Activated T-cell treated with anti-CD3 and anti-CD28 coated beads, Interleukin-2, amount 50 U/mL, for 72 hours (primary cell): ENCODE data around the gene UBL5. TPM values are rescaled to one million over a fixed set of nuclear protein-coding genes. Genes with fewer than 3 reads are reported as not detected.
"Not testable (repeated sequence)": the region's sequence is repeated elsewhere in the genome, so short reads cannot be mapped to it uniquely, and the experiment has no call there.

Experiments
- ATAC-seq, 2 donors: fragments of 150-1000 bp; cut with Tn5 transposase; replicated peaks in 1 of 2; 2 replicates each; pipeline ENCODE4 v1.10.0; 2021; ENCODE audit warnings: moderate library complexity in 2 of 2, mild to moderate bottlenecking in 1 of 2
- DNase-seq, 2 donors: peaks; one replicate each; pipeline ENCODE4 v3.0.0; 2021 to 2022; ENCODE audit warnings: mixed read lengths in 1 of 2
- H3K27ac Mint-ChIP-seq: one replicate; pipeline ENCODE4 v1.8.0; 2022; ENCODE audit warnings: mild to moderate bottlenecking, moderate library complexity, mixed read lengths
- H3K27me3 Mint-ChIP-seq: one replicate; pipeline ENCODE4 v1.8.0; 2022; ENCODE audit warnings: low read depth, mixed read lengths
- H3K36me3 Mint-ChIP-seq, 2 donors: one replicate each; pipeline ENCODE4 v1.8.0; 2022; ENCODE audit warnings: mixed read lengths in 2 of 2, mild to moderate bottlenecking in 1 of 2; ENCODE audit not compliant: insufficient read depth in 2 of 2
- H3K4me1 Mint-ChIP-seq: one replicate; pipeline ENCODE4 v1.8.0; 2022; ENCODE audit warnings: low read depth, mixed read lengths
- H3K4me3 Mint-ChIP-seq, 2 donors: one replicate each; pipeline ENCODE4 v1.8.0; 2022; ENCODE audit warnings: mild to moderate bottlenecking in 2 of 2, mixed read lengths in 2 of 2, moderate library complexity in 2 of 2
- H3K9me3 Mint-ChIP-seq, 2 donors: one replicate each; pipeline ENCODE4 v1.8.0; 2022; ENCODE audit warnings: mixed read lengths in 2 of 2
- total RNA-seq, 2 donors: library from RNA; stranded (reverse); gene quantifications; one replicate each; pipeline ENCODE4 v1.2.3, GENCODE V29; 2022

UBL5 gene
- total RNA-seq, 2 donors from 2014 or later: 167 to 171 TPM

GRCh38 chr19:9823816-9824215 lies 3.9 kb upstream of the UBL5 start:
- Mint-ChIP-seq H3K36me3 (peaks cover 4% of the 10 kb centered on the region in 2 donors), H3K27me3 (no peaks in the 10 kb centered on the region), H3K27ac (no peak overlapping the region), H3K4me1 (peaks cover 27% of the 10 kb centered on the region), H3K9me3 (no peaks in the 10 kb centered on the region), H3K4me3 (no peak overlapping the region)
- DNase-seq (no peak), ATAC-seq (no peak)

DNA sequence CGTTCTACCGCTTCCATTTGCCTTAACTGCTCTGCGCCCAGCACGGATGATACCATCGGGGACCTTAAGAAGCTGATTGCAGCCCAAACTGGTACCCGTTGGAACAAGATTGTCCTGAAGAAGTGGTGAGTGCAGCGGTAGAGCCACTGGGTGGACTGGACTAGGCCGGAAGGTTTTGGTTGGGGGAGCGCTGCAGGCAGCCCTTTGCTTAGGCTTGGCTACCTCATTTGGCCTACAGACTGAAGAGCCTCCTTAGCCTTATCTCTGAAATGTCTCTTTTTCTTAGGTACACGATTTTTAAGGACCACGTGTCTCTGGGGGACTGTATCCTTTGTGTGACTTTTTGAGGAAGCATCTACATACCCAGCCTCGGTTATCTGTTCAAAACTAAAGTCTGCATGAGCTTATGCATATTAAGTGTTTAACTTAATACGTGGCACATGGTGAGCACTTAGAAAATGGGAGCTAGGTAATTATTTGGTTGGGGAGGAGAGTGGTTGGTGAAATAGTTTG lies 889 bp downstream of the UBL5 start:
- Mint-ChIP-seq H3K36me3 (peaks cover 4 to 6% of the 10 kb centered on the region in 2 donors), H3K4me3 (peak overlapping the region; percentile 97 to 98), H3K9me3 (no peaks in the 10 kb centered on the region), H3K27ac (peak overlapping the region; percentile 60), H3K4me1 (peaks cover 29% of the 10 kb centered on the region), H3K27me3 (no peaks in the 10 kb centered on the region)
- ATAC-seq (no peak), DNase-seq (no peak)

- H3K4me3 Mint-ChIP-seq: peak overlapping the region; percentile 91 to 94
- H3K27me3 Mint-ChIP-seq: no peaks in the 10 kb centered on the region
- DNase-seq (no peak), ATAC-seq (no peak)
- H3K36me3 Mint-ChIP-seq: peaks cover 0 to 2% of the 10 kb centered on the region in 2 donors
- H3K9me3 Mint-ChIP-seq: no peaks in the 10 kb centered on the region
- peaks cover 20% of the 10 kb centered on the region for H3K4me1 Mint-ChIP-seq
- peak overlapping the region; percentile 41 for H3K27ac Mint-ChIP-seq
Measured at GRCh38 chr19:9834307-9834725, 6.6 kb downstream of the UBL5 start.

DNA sequence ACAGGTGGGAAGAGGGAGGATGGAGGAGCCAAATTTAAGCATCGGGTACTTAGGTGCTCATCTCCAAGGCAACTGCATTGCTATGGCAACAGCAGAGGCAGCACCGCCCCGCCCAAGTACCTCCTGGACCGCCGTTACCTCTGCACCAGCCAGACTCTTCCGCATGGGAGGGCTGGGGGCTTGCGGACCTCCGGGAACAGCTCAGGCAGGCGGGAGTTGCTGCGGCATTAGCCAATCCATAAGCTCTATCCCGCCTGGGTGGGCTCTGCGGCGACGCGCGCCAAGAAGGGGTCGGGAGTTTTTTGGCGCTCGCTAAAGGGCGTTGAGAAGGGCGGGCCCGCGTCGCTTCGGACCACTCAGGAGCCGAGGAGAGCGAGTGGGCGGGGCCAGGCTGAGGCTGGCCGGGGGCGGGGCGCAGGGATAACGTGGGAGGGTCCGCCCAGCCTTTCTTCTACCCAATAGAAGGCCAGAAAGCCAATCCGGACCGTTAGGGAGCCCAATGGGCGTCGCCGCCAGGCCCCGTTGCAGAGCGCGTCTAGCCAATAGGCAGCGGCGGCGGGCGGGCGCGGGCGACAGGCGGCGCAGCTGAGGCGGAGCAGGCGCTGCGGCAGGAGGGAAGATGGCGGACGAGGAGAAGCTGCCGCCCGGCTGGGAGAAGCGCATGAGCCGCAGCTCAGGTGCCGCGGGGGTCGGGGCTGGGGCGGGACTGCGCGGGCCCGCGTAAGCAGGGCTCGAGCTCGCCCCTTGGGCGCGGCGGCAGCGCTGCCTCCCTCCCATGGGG lies 7.2 kb downstream of the UBL5 start, which contains the start of gene PIN1:
PIN1 (plus strand) TSS at position 593 of the 781 bp plus-strand sequence; CDS start at position 620, 27 bp downstream.
- peak within 1 kb of the TSS; percentile 91 to 94 for H3K4me3 Mint-ChIP-seq
- no peaks in the 10 kb centered on the region for H3K27me3 Mint-ChIP-seq
- peak; percentile 99 for DNase-seq
- peak; percentile 98 to 99 for ATAC-seq
- peaks cover 0 to 2% of the 10 kb centered on the region in 2 donors for H3K36me3 Mint-ChIP-seq
- H3K27ac Mint-ChIP-seq: peak within 1 kb of the TSS; percentile 73
- peaks cover 18% of the 10 kb centered on the region for H3K4me1 Mint-ChIP-seq
- H3K9me3 Mint-ChIP-seq: no peaks in the 10 kb centered on the region

- DNase-seq (no peak), ATAC-seq (no peak)
- H3K4me1 Mint-ChIP-seq: peaks cover 16% of the 10 kb centered on the region
- H3K27me3 Mint-ChIP-seq: no peaks in the 10 kb centered on the region
- H3K27ac Mint-ChIP-seq: peak overlapping the region; percentile 73
- peak overlapping the region; percentile 91 to 94 for H3K4me3 Mint-ChIP-seq
- H3K36me3 Mint-ChIP-seq: peaks cover 0 to 2% of the 10 kb centered on the region in 2 donors
- H3K9me3 Mint-ChIP-seq: no peaks in the 10 kb centered on the region
Measured at GRCh38 chr19:9835507-9835949, 7.8 kb downstream of the UBL5 start.

DNA sequence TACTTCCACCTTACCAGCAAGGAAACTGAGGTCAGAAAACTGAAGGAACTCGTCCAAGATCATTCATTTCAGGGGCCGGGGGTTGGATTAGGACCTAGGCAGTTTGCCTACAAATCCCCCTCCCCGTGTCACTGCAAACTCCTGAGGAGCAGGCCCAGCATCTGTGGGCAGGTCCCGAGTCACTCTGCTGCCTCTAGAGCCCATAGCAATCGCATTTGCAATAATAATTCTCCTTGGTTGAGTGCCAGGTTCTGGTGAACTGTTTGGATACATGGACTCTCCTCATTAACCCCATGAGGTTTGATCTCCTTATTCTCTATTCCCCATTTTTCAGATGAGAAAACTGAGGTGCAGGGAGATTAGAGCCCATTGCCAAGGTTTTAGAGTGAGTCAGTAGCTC lies 8.3 kb downstream of the UBL5 start:
- DNase-seq: no peak
- peak overlapping the region; percentile 91 to 94 for H3K4me3 Mint-ChIP-seq
- peaks cover 16% of the 10 kb centered on the region for H3K4me1 Mint-ChIP-seq
- H3K9me3 Mint-ChIP-seq: no peaks in the 10 kb centered on the region
- no peaks in the 10 kb centered on the region for H3K27me3 Mint-ChIP-seq
- peaks cover 0 to 3% of the 10 kb centered on the region in 2 donors for H3K36me3 Mint-ChIP-seq
- peak overlapping the region; percentile 73 for H3K27ac Mint-ChIP-seq
- no peak for ATAC-seq

GRCh38 chr19:9838324-9838723 lies 10.6 kb downstream of the UBL5 start:
- peaks cover 16% of the 10 kb centered on the region for H3K4me1 Mint-ChIP-seq
- H3K9me3 Mint-ChIP-seq: no peaks in the 10 kb centered on the region
- H3K27me3 Mint-ChIP-seq: no peaks in the 10 kb centered on the region
- ATAC-seq (no peak), DNase-seq (no peak)
- H3K36me3 Mint-ChIP-seq: peaks cover 0 to 15% of the 10 kb centered on the region in 2 donors
- H3K4me3 Mint-ChIP-seq: no peak overlapping the region
- H3K27ac Mint-ChIP-seq: no peak overlapping the region

- Mint-ChIP-seq H3K4me3 (no peak overlapping the region), H3K27me3 (no peaks in the 10 kb centered on the region), H3K9me3 (no peaks in the 10 kb centered on the region), H3K27ac (no peak overlapping the region), H3K4me1 (peaks cover 16% of the 10 kb centered on the region), H3K36me3 (peaks cover 3 to 18% of the 10 kb centered on the region in 2 donors)
- ATAC-seq (no peak), DNase-seq (no peak)
Measured at GRCh38 chr19:9839415-9839814, 11.7 kb downstream of the UBL5 start.

GRCh38 chr19:9842834-9843625 lies 15.3 kb downstream of the UBL5 start:
- Mint-ChIP-seq H3K27ac (no peak overlapping the region), H3K4me3 (no peak overlapping the region), H3K4me1 (peaks cover 10% of the 10 kb centered on the region), H3K36me3 (peaks cover 8 to 18% of the 10 kb centered on the region in 2 donors), H3K9me3 (no peaks in the 10 kb centered on the region), H3K27me3 (no peaks in the 10 kb centered on the region)
- ATAC-seq (no peak), DNase-seq (no peak)

GRCh38 chr19:9843626-9844273 lies 16.0 kb downstream of the UBL5 start:
- not testable (repeated sequence) for H3K27me3 Mint-ChIP-seq, H3K4me1 Mint-ChIP-seq, H3K4me3 Mint-ChIP-seq, H3K27ac Mint-ChIP-seq, H3K9me3 Mint-ChIP-seq, ATAC-seq, DNase-seq
- H3K36me3 Mint-ChIP-seq: peaks cover 8 to 18% of the 10 kb centered on the region in 2 donors

GRCh38 chr19:9847087-9847671 lies 19.5 kb downstream of the UBL5 start:
- no peak overlapping the region for H3K4me3 Mint-ChIP-seq
- H3K27me3 Mint-ChIP-seq: no peaks in the 10 kb centered on the region
- DNase-seq: peak; percentile 47 to 59
- no peak overlapping the region for H3K27ac Mint-ChIP-seq
- no peaks in the 10 kb centered on the region for H3K9me3 Mint-ChIP-seq
- ATAC-seq: peak; percentile 80 to 81
- peaks cover 11% of the 10 kb centered on the region for H3K4me1 Mint-ChIP-seq
- peaks cover 7 to 8% of the 10 kb centered on the region in 2 donors for H3K36me3 Mint-ChIP-seq

GRCh38 chr19:9848060-9848459 lies 20.3 kb downstream of the UBL5 start:
- Mint-ChIP-seq H3K36me3 (peaks cover 5 to 8% of the 10 kb centered on the region in 2 donors), H3K4me3 (no peak overlapping the region), H3K9me3 (no peaks in the 10 kb centered on the region), H3K4me1 (peaks cover 18% of the 10 kb centered on the region), H3K27ac (no peak overlapping the region), H3K27me3 (no peaks in the 10 kb centered on the region)
- ATAC-seq: peak; percentile 36 to 44
- DNase-seq: peak; percentile 29 to 45
